Caco-2 (cell line): ENCODE measurements around the gene TOMM40. TPM values are rescaled to one million over a fixed set of nuclear protein-coding genes. Genes with fewer than 3 reads are reported as not detected.
A peak's percentile ranks its signal among the peaks of the same experiment; 100 is the strongest.

ENCODE experiments used
- BruUV-seq: library from RNA; stranded (reverse); fragments of 400-500 nt; replicated peaks from 2 replicates; lab custom pipeline; 2021; lab: Mats Ljungman, UMichigan
- CTCF ChIA-PET: fragments of 300-600 bp; sonication (Branson Sonifier 250); formaldehyde crosslinking; loops from one replicate; lab custom pipeline; 2022; ENCODE audit warnings: antibody characterized with exemption; lab: Charles Lee
- POLR2A ChIA-PET: fragments of 300-600 bp; sonication (Branson Sonifier 250); formaldehyde crosslinking; loops from one replicate; lab custom pipeline; 2022; ENCODE audit warnings: antibody characterized with exemption; lab: Charles Lee
- DNase-seq, 2 experiments: peaks; one replicate each; pipeline versions ENCODE4 v3.0.0 to v3.0.0-alpha.2; 2020 to 2022
- H3K27me3 ChIP-seq: replicated peaks from 2 replicates; pipeline ENCODE4 v1.6.0; 2011; ENCODE audit warnings: low read length; ENCODE audit not compliant: control insufficient read depth, insufficient read depth
- H3K36me3 ChIP-seq: 2 replicates; pipeline ENCODE4 v1.5.1; 2011; ENCODE audit warnings: low read length; ENCODE audit not compliant: control insufficient read depth, insufficient read depth
- H3K4me1 ChIP-seq: fragments of 250-450 bp; sonication (Bioruptor Pico); 2 replicates; pipeline ENCODE4 v1.5.1; 2020; ENCODE audit warnings: mild to moderate bottlenecking
- H3K4me3 ChIP-seq: 2 replicates; pipeline ENCODE4 v1.5.1; 2011; ENCODE audit warnings: low read depth, mild to moderate bottlenecking, control low read depth, low read length
- H3K9me3 ChIP-seq: fragments of 250-450 bp; sonication (Bioruptor Pico); 2 replicates; pipeline ENCODE4 v1.5.1; 2020; ENCODE audit warnings: mild to moderate bottlenecking, moderate library complexity
- H3K27ac Mint-ChIP-seq: one replicate; pipeline ENCODE4 v1.8.0; 2022; ENCODE audit warnings: mixed read lengths; ENCODE audit not compliant: unreplicated experiment
- H3K27me3 Mint-ChIP-seq: one replicate; pipeline ENCODE4 v1.8.0; 2022; ENCODE audit warnings: mixed read lengths; ENCODE audit not compliant: insufficient read depth, unreplicated experiment
- H3K36me3 Mint-ChIP-seq: one replicate; pipeline ENCODE4 v1.8.0; 2022; ENCODE audit warnings: mild to moderate bottlenecking, mixed read lengths; ENCODE audit not compliant: insufficient read depth, unreplicated experiment
- H3K4me1 Mint-ChIP-seq: one replicate; pipeline ENCODE4 v1.8.0; 2022; ENCODE audit warnings: low read depth, mixed read lengths; ENCODE audit not compliant: unreplicated experiment
- H3K4me3 Mint-ChIP-seq: one replicate; pipeline ENCODE4 v1.8.0; 2022; ENCODE audit warnings: mild to moderate bottlenecking, moderate library complexity, mixed read lengths; ENCODE audit not compliant: unreplicated experiment
- H3K9me3 Mint-ChIP-seq: one replicate; pipeline ENCODE4 v1.8.0; 2022; ENCODE audit warnings: mixed read lengths; ENCODE audit not compliant: unreplicated experiment
- CTCF ChIP-seq, 2 experiments: fragments of 200-600 bp in 1 of 2; IDR thresholded peaks; 1 replicate in 1 of 2; 2 replicates in 1 of 2; pipeline versions ENCODE4 v1.5.1 to v1.8.0; 2011 to 2022; ENCODE audit warnings: antibody characterized with exemption in 1 of 2, control low read depth in 1 of 2, inconsistent platforms in 1 of 2, low read depth in 1 of 2, low read length in 1 of 2, mild to moderate bottlenecking in 1 of 2, moderate library complexity in 1 of 2; ENCODE audit not compliant: insufficient read depth in 1 of 2, severe bottlenecking in 1 of 2, unreplicated experiment in 1 of 2
- intact Hi-C: fragments of 100-400 bp; cut with micrococcal nuclease; formaldehyde crosslinking; loops from one replicate; pipeline ENCODE4 v1.10.0; 2022; ENCODE audit not compliant: unreplicated experiment
- total RNA-seq: library from RNA; stranded (reverse); gene quantifications from 2 replicates; pipeline ENCODE4 v1.2.3, GENCODE V29; 2022

TOMM40 gene
- total RNA-seq, 1 experiment from 2014 or later, result 205 TPM

GRCh38 chr19:44893332-44894051 is 2.4 kb downstream of the TOMM40 start:
- Mint-ChIP-seq H3K27ac (peak overlapping the region; percentile 91), H3K4me1 (peaks cover 12% of the 10 kb centered on the region), H3K4me3 (peak overlapping the region; percentile 79), H3K36me3 (peaks cover 97% of the 10 kb centered on the region), H3K27me3 (no peaks in the 10 kb centered on the region), H3K9me3 (no peaks in the 10 kb centered on the region)
- ChIA-PET CTCF (no interaction called here), POLR2A (no interaction called here)
- no peak for DNase-seq
- TF ChIP-seq CTCF (IDR thresholded peaks at IDR 0.05; ENCODE audit: insufficient read depth in 1 of 2, low read depth in 1 of 2, low read length in 1 of 2, severe bottlenecking in 1 of 2, unreplicated experiment in 1 of 2), result no peak
- Histone ChIP-seq H3K4me1 (peaks cover 9% of the 10 kb centered on the region), H3K9me3 (no peaks in the 10 kb centered on the region), H3K4me3 (no peak overlapping the region), H3K36me3 (peaks cover 15% of the 10 kb centered on the region), H3K27me3 (no peaks in the 10 kb centered on the region)
- BruUV-seq, result no TSS peak
- intact Hi-C loops, result no loop called here

- Histone ChIP-seq H3K9me3 (no peaks in the 10 kb centered on the region), H3K4me3 (no peak overlapping the region), H3K27me3 (no peaks in the 10 kb centered on the region), H3K4me1 (peaks cover 9% of the 10 kb centered on the region), H3K36me3 (peaks cover 15% of the 10 kb centered on the region)
- POLR2A ChIA-PET, result no interaction called here
- Mint-ChIP-seq H3K27ac (no peak overlapping the region), H3K27me3 (no peaks in the 10 kb centered on the region), H3K36me3 (peaks cover 97% of the 10 kb centered on the region), H3K4me3 (no peak overlapping the region), H3K4me1 (peaks cover 10% of the 10 kb centered on the region), H3K9me3 (no peaks in the 10 kb centered on the region)
- TF ChIP-seq CTCF (IDR thresholded peaks at IDR 0.05; ENCODE audit: insufficient read depth in 1 of 2, low read depth in 1 of 2, low read length in 1 of 2, severe bottlenecking in 1 of 2, unreplicated experiment in 1 of 2), result no peak
- CTCF ChIA-PET, result no interaction called here
- no peak for DNase-seq
- BruUV-seq, result no TSS peak
- intact Hi-C loops, result no loop called here
These were observed 3.0 kb downstream of the TOMM40 start for GRCh38 chr19:44894052-44894400.

GRCh38 chr19:44894946-44895345 is 3.9 kb downstream of the TOMM40 start:
- Histone ChIP-seq H3K9me3 (no peaks in the 10 kb centered on the region), H3K4me3 (no peak overlapping the region), H3K4me1 (peaks cover 9% of the 10 kb centered on the region), H3K27me3 (no peaks in the 10 kb centered on the region), H3K36me3 (peaks cover 16% of the 10 kb centered on the region)
- Mint-ChIP-seq H3K36me3 (peaks cover 100% of the 10 kb centered on the region), H3K27ac (peak overlapping the region; percentile 61), H3K4me3 (no peak overlapping the region), H3K4me1 (peaks cover 4% of the 10 kb centered on the region), H3K9me3 (no peaks in the 10 kb centered on the region), H3K27me3 (no peaks in the 10 kb centered on the region)
- ChIA-PET CTCF (interaction anchor here (1.0 kb wide), 1 partner anchor 11 kb away, joined by 3 read pairs; the partner anchor contains the start of gene APOE), POLR2A (interaction anchor here (0.5 to 0.8 kb wide), 2 partner anchors 11 kb away, joined by 3 to 4 read pairs; no protein-coding TSS in a partner anchor)
- BruUV-seq, result no TSS peak
- TF ChIP-seq CTCF (IDR thresholded peaks at IDR 0.05; ENCODE audit: insufficient read depth in 1 of 2, low read depth in 1 of 2, low read length in 1 of 2, severe bottlenecking in 1 of 2, unreplicated experiment in 1 of 2), result no peak
- no peak for DNase-seq
- intact Hi-C loops, result no loop called here
